Body of pancreas (tissue), 4 donors: ENCODE data around the gene GGTLC1.
"Not testable (repeated sequence)": the region's sequence is repeated elsewhere in the genome, so short reads cannot be mapped to it uniquely, and the experiment has no call there.

Source experiments
- CTCF ChIP-seq, 7 experiments: fragments of 450-650 bp in 4 of 7; fragments of 200-600 bp in 3 of 7; sonication (generic) in 3 of 7; IDR thresholded peaks; one replicate each; pipeline ENCODE4 v1.5.1; 2016 to 2019; ENCODE audit warnings: antibody characterized with exemption in 7 of 7
- POLR2A ChIP-seq, 3 donors: fragments of 450-650 bp; IDR thresholded peaks; one replicate each; pipeline ENCODE4 v1.6.1; 2016; ENCODE audit warnings: antibody characterized with exemption in 3 of 3, mild to moderate bottlenecking in 2 of 3

GRCh38 chr20:23979380-23979779 is 9.2 kb downstream of the GGTLC1 start:
- not testable (repeated sequence) for TF ChIP-seq CTCF, POLR2A (IDR thresholded peaks at IDR 0.05)
